GM18511 (cell line): ENCODE results near the gene EML3.
A peak's percentile ranks its signal among the peaks of the same experiment; 100 is the strongest.
"Not testable (repeated sequence)": the region's sequence is repeated elsewhere in the genome, so short reads cannot be mapped to it uniquely, and the experiment has no call there.

Experiments
- ATAC-seq: cut with Tn5 transposase; IDR thresholded peaks from one replicate; pipeline ENCODE4 v1.9.1; 2021; ENCODE audit warnings: mild to moderate bottlenecking, moderate library complexity; ENCODE audit not compliant: unreplicated experiment

Gene EML3

GRCh38 chr11:62621567-62622470, 9.2 kb upstream of the EML3 start, which contains the start of gene B3GAT3:
B3GAT3 (minus strand) TSS chr11:62621986; CDS start chr11:62621947, 39 bp downstream.
- peak; percentile 95 for ATAC-seq

- no peak for ATAC-seq
These were observed 8.5 kb upstream of the EML3 start for GRCh38 chr11:62621027-62621566.

GRCh38 chr11:62616957-62617356, 4.4 kb upstream of the EML3 start:
- ATAC-seq: not testable (repeated sequence)

- no peak for ATAC-seq
These were observed 2.9 kb upstream of the EML3 start for GRCh38 chr11:62615521-62615920.

- no peak for ATAC-seq
These were observed 1.7 kb upstream of the EML3 start for GRCh38 chr11:62614275-62614674.

- ATAC-seq: no peak
These were observed 760 bp upstream of the EML3 start for GRCh38 chr11:62613291-62613778.

- ATAC-seq: peak; percentile 30
These were observed 740 bp downstream of the EML3 start for GRCh38 chr11:62611705-62612365.

GRCh38 chr11:62610814-62611704, 1.5 kb downstream of the EML3 start:
- no peak for ATAC-seq

- no peak for ATAC-seq
These were observed 2.2 kb downstream of the EML3 start for GRCh38 chr11:62610403-62610802.

GRCh38 chr11:62608776-62609175, 3.8 kb downstream of the EML3 start:
- no peak for ATAC-seq

GRCh38 chr11:62607714-62608113, 4.9 kb downstream of the EML3 start:
- no peak for ATAC-seq

- ATAC-seq: no peak
These were observed 6.7 kb downstream of the EML3 start for GRCh38 chr11:62605902-62606301.

- ATAC-seq: no peak
These were observed 7.1 kb downstream of the EML3 start for GRCh38 chr11:62605467-62605866.

- ATAC-seq: no peak
These were observed 8.0 kb downstream of the EML3 start for GRCh38 chr11:62604460-62605120.

GRCh38 chr11:62603776-62604299, 8.7 kb downstream of the EML3 start:
- no peak for ATAC-seq

GRCh38 chr11:62603072-62603408, 9.5 kb downstream of the EML3 start:
- ATAC-seq: no peak

GRCh38 chr11:62602141-62603071, 10.2 kb downstream of the EML3 start:
- no peak for ATAC-seq

GRCh38 chr11:62601372-62602140, 11.0 kb downstream of the EML3 start, which contains the start of gene MTA2:
MTA2 (minus strand) TSS chr11:62601865; CDS start chr11:62601450, 415 bp downstream.
- ATAC-seq: peak; percentile 83
